GM19468 (cell line): Measurements from ENCODE around the gene TUBB.

Source experiments
- ATAC-seq: cut with Tn5 transposase; IDR thresholded peaks from one replicate; pipeline ENCODE4 v1.9.1; 2021; ENCODE audit warnings: mild to moderate bottlenecking, moderate library complexity, moderate number of reproducible peaks; ENCODE audit not compliant: unreplicated experiment; ENCODE audit errors: extremely low read depth

Gene TUBB

DNA sequence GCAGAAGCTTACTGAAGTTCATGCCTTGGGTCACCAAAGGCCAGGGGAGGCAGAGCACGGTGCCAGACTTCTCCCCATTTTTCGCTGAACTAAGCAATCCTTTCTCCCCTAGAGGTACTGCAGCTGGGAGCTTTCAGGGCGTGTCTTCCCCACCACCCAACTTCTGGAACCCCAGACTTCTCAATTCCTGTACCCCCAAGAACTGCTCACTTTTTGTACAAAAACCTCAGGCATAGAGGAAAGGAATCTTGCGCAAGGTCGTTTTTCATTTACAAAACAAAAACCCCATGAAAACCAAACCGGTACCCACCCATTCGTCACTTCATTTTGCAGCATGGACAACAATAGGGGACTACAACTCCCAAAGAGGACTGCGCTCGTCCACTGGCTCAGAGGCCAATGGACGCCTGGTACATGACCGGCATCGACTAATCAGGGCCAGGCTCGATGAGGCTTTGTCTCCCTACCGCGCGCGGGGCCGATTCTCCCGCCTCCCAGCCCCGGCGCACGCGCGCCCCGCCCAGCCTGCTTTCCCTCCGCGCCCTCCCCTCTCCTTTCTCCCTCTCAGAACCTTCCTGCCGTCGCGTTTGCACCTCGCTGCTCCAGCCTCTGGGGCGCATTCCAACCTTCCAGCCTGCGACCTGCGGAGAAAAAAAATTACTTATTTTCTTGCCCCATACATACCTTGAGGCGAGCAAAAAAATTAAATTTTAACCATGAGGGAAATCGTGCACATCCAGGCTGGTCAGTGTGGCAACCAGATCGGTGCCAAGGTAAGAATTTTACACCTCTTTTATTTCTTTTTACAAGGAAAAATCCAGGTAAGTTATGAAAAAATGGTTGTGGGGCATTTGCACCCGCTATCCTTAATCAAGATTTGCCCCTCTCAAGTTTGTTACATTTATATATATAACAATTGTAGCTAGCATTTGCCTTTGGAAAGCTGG, at the start of gene TUBB:
Gene TUBB (plus strand): TSS at position 562 of the 947 bp plus-strand sequence. CDS start 155 bp downstream, at position 717.
- ATAC-seq, result no peak

DNA sequence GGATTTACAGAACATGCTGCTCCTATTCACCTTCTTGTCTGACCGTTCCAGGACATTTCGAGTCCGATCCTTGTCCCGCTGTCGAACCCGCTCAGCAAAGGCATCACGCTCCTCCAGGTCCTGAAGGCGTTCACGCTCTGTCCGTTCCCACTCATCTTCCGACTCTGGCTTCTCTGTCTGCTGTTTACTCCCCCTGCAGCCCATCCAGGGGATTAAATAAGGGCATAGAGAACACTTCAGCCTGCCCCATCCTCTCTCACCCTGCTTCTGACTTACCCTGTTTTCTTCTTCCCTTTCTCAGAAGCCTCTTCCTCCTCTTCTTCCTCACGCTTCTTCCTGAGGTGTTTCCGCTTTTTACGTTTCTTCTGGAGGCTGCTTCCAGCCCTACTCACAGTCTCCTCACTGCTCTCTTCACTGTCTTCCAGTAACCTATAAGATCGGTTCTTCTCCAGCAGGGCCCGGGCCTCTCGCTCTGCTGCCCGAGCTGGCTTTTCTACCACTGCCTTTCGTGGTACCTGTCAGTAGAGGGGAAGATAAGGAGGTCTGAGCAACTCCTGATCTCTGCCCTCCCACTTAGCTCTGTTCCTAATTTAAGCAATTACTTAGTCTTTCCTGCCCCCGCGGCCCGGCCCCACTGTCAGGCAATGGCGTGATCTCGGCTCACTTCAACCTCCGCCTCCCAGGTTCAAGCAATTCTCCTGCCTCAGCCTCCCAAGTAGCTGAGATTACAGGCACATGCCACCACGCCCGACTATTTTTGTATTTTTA, 49.2 kb upstream of the TUBB start:
- no peak for ATAC-seq

DNA sequence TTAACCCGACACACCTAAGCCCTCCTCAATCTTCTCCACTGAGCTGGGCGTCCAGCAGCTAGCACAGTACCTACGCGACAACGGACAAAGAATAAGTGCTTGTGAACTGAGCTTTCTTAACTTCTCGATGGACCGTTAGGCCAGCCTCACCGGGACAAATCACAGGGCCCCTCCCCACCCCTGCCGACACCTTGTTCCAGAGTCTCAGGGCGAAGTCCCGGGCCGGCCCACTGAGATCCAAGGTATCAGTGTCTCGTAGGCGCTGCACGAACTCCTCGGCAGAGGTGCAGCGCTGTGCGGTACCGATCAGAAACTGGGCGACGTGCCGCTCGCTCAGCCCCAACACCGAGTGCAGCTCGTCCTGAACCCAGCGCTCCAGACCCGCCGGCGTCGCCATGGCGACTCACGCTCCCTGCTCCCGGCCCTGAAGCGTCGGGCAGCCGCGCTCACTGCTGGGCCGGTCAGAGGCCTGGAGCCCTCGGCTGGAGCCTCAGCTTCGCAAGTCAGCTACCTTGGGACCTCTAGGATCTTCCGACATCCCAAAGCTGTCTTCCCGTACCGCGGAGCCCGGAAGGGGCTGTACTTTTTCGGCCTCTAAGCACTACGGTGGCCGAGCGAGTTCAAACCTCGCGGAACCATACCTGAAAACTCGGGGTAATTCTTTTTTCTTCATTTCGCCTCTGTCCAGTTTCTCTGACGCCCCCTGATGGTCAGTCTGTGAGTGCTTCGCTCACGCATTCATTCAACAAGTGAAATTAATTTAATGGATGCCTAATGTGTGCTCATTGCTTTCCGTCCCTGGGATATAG, 47.5 kb upstream of the TUBB start, which contains the start of gene DHX16:
Gene DHX16 (minus strand): TSS at position 562 of the 809 bp plus-strand sequence. CDS start 165 bp downstream, at position 397.
- ATAC-seq, result peak; percentile 56

DNA sequence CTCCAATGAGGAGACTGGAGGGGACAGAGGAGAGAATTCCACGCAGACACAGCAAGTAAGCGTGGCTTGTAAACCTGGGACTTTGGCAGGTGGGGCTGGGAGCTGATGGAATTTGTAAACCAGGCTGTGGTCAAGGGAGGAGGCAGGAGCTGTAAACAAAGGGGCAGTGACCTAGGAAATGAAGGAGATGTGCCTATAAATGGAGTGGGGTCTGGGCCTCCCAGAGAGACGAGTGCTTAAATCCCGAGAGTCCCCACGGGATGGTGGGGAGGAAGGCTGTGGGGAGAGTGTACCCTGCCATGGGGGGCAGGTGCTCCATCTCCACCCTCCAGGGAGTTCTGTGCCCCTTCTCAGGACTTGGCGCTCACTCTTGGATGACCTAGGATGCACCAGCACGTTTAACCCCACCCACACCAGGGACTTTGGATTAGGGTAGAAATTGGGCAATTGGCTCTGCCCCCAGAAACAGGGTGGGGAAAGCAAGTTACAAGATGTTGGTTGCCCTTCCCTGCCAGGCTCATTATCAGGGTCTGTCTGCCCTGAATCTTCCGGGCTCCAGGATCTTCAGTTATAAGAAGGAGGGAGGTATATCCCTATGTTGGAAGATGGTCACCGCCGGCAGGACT, 43.4 kb upstream of the TUBB start:
- ATAC-seq, result no peak

DNA sequence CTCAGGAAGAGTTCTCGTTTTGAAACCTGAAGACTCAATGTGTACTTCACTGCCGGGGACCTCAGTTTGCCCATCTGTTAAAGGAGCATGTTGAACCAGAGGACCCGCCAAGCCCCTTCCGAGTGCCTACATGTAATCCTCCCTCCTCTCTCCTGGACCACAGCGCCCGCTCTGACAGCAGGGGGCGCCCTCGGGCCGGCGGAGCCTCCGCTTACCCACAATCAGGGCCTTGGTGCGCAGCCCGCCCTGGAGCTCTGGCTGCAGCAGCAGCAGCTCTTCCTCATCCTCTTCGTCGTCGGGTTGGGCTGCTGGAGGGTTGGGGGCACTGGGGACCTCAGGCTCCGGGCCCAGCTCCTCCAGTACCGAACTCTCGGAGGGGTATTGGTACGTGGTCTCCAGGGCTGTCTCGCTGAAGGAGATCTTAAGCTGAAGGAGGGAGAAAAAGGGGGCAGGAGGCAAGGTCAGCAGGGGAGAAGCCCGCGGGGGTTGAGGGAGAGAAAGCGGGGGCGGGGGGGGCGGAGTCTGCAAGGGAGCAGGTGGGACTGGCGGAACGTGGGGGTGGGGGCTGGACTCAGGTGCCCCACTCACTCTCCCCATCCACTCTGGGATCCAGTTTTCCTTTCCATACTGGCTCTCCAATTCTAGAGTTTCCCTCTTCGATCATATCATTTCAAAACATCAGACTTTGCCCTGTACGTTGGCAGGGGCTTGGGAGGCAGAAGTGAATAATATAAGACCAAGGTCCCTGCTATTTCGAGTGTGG, 41.0 kb upstream of the TUBB start:
- no peak for ATAC-seq

DNA sequence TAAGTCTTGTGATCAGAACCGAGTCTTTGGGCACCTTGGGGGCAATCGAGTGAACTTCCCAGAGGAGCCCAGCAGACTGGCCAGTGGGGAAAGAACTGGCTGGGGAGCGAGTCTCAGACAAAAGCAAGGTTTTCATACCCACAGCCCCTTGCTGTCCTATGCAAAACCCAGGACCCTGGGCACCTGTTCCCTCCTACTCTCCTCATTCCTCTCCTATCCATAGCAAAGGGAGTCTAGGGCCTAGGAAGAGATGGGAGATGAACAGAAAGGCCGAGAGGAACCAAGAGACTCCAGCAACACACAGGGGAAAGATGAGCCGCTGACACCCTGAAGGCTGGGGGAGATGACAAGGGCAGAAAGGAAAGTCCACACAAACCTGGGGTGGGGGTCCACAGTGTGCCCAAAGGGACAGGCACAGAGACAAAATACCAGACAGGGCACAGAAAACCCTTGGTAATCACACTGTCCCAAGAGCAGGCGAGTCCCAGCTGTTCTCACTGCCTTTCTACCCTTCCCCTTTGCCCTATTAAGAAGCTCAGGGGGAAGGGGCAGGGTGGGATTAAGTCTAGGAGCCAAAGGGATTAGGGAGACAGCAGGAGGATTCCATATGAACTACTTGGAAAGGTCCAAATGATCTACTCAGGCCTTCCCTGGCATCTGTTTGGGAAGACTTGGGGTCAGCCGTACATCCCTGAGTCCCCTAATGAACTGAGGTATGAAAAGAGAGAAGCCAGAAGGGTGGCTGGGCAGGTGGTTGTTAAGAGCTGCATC, 40.2 kb upstream of the TUBB start:
- ATAC-seq, result no peak

DNA sequence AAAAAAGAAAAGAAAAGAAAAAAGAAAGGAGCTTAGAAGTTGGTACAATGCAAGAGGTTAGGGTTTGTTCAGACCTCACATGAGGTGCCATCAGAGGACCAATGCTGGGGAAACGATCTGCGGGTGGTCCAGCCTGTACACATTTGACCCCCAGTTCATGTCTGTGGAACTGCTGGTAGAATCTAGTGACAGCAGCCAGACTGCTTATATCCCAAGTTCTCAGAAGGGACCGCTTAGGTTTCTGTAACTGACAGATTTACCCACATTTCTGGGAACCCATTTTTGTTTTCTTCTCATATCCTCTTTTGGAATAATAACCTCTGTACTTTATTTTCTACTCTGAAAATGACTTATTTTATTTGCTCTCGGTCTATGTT, 38.4 kb upstream of the TUBB start:
- ATAC-seq, result no peak

DNA sequence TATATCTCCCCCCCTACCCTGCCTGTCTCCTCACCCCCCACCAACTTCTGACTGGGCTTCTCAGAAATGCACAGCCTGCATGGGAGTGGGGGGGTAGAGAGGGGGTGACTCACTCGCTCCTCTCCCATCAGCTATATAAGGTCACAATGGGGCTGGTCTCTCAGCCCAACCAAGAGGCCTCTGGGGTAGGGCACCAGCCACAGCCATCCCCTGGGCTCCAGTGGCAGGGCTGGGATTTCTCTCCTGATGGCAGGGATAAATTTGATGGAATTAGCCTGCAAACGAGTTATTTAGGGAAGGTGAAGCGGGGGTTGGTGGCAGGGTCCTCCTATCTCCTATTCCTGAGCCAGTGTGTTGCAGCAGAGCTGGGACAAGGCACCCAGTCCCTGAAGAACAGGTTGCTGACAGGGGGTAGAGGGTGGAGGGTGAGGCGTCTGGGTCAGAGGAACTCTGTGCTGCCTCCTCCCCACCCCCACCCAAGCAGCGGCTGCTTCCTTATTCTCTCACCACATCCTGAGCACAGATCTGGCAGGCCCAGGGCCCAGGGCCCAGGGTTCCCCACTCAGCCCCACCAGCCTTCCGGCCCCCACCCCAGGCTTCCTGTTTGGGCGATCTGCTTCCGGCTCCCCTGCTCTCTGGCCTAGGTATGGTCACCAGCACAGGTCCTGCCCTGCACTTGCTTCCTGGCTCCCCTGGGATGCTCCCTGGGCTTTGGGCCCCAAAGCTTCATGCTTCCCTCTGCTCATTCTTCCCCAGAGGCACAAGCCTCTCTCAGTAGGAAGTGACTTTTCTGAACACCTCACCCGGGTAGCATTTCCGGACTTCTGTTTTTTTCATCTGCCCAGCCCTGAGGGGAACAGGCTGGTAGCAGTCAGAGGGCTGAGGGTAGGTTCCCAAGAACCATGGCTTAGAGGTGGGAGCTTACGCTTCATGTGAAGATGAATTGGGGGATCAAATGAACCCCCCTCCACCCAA, 37.7 kb upstream of the TUBB start:
- no peak for ATAC-seq

DNA sequence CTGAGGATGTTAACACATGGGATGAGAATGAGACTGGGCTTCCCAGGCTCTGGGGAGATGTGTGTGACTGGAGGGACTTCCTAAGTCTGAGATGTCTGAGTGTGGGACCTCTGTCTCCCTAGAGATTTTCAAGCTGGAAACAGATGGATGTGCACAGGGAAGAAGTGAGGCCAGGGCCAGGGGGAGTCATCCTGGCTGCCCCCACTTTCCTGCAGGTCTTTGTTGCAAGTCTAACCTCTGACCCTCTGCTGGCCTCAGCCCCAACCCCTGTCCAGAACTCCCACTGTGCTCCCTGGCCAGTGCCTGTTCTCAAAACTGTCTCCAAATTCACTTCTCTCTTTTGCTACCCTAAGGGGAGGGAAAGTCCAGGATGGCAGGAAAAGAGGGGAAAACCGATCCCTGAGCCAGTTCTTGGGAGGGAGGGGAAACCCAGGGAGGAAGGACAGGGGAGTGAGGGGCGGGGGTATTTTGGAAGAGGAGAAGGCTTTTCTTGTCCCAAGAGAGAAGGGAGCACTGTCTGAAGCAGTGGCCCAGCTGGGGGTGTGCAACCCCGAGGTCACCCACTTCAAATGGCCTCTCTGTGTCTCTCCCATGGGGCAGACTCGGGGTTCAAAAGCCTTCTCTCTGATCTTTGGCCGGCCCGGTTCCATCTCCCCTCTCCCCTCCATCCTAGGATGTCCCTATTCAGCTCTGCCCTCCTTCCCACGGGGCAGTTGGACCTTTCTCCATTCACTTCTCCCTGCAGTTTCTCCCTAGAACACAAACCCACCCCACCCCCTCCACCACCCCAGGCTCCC, 36.8 kb upstream of the TUBB start:
- no peak for ATAC-seq

DNA sequence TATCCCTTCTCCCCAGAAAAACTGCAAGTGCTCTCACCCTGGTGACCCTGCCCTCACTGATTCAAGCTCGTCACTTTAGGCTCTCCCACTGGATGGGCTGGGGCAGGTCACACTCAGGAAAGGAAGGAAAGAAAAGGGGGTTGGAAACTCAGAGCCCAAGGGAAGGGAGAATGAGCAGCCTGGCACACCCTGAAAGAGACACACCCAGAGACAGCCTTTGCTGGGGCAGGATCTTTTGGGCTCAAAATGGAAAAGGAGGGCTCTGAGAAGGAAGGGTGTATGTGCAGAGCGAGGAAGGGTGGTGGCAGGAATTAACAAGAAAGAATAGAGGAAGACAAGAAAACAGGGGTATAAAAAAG, 36.2 kb upstream of the TUBB start:
- ATAC-seq, result no peak

DNA sequence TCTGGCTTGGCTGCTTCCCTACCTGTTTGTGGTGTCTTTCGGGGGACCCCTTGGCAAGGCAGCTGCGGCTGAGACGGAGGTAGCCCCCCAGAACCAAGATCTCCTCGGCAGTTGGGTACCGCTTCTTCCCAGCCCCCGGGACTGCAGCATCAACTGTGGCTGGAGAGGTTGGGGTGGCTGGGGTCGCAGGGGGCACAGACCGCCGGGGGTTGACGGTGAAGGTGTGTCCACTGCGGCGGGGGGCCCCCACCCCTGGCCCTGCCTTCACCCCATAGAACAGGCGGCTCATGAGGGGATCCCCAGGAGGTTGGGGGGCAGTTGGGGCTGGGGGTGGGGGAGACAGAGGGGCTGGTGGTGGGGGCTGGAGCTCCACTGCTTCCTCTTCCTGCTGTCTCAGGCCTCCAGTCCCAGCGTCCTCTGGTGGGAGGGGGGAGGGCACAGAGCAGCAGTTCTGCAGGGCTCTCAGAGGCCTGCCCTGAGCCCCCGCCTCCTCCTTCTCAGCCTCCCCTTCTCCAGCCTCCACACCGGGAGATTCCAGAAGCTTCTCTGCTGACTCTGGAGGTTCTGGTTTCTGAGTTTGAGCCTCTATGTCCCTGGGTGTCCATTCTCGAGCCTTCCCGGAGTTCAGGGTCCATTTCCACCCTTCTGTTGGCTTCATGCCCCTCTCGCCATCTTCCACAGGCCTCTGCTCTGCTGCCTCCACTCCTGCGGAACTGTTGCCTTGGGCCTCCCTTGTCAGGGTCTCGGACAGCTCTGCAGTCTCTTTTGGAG, 35.6 kb upstream of the TUBB start:
- ATAC-seq, result no peak

DNA sequence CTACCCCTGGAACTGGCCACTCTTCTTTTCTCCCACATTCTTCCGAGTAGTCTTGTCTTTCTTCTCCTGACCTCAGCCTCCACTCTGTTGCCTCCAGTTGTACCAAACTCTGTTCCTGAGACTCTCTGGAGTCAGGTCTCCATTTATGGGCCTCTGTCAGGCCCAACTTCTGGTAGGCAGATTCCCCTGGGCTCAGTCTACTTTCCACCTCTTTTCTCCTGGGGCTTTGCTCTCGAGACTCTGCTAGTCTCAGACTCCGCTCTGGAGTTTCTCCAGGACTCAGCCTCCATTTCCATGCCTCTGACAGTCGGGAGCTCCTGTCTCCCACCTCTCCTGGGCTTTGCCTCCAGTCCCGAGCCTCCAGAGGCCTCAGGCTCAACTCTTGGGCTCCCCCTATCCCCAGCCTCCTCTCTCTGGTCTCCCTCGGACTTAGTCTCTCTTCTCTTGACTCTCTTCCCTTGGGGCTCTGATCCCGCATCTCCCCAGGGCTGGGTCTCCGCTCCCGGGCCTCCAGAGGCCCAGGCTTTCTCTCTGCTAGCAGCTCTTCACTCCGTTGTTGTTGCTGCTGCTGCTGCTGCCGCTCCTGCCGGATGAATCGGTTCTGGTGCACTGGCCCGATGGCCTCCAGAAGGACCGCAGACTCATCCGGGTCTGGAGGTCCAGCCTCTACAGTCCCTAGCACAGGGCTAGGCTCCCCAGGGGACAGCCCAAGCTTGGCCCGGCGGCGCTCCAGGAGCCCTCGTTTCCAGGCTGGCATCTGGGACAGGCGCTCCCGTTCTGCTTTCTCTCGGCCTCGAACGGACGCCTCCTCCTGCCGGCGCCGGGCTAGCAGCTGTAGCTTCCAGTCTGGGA, 34.8 kb upstream of the TUBB start:
- ATAC-seq, result no peak

DNA sequence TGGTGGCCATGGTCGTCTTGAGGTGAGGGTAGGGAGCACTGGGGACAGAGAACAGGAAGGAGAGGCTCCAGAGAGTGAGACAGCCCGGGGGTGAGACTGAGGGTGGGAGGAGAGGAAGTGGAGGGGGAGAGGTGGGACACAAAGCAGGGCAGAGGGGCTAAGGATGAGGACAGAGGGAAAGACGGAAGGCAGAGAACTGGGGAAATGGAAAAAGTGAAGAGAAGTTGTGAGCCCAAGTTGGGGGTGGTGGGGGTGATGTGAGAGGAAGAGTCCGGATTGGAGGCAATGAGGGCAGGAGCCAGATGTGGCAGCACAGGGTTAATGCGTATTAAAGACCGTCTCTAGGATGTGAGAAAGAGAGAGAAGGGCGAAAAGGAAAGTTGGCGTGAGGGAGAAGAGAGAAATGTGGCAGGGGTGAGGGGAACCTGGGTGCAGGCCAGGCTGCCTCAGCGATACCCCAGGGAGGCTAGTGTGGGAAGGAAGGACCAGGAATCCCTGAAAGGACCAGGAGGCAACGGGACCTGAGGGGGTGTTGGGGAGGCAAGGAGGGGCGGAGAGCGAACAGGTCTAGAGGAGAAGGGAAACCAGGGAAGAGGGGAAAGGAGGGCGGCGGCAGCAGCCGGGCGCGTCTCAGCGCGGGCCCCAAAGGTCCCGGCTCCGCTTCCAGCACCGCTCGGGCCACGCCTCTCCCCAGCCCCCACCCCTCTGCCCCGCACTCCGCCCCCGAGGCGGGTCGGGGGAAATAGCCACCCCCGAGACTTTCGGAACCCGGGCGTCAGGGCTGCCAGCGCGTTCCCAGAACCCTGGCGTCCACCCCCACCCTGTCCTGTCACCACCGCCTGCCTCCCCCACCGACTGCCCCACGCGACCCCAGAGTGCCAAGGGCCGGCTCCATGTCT, 33.9 kb upstream of the TUBB start, which contains the start of gene PPP1R18:
Gene PPP1R18 (minus strand): TSS at position 637 of the 899 bp plus-strand sequence. CDS start 627 bp downstream, at position 10.
- no peak for ATAC-seq
